Caco-2 (cell line): Measurements from ENCODE around the gene CSF3R. TPM values are rescaled to one million over a fixed set of nuclear protein-coding genes. Genes with fewer than 3 reads are reported as not detected.
A peak's percentile ranks its signal among the peaks of the same experiment; 100 is the strongest.

Source experiments
- BruUV-seq: library from RNA; stranded (reverse); fragments of 400-500 nt; replicated peaks from 2 replicates; lab custom pipeline; 2021; lab: Mats Ljungman, UMichigan
- CTCF ChIA-PET: fragments of 300-600 bp; sonication (Branson Sonifier 250); formaldehyde crosslinking; loops from one replicate; lab custom pipeline; 2022; ENCODE audit warnings: antibody characterized with exemption; lab: Charles Lee
- POLR2A ChIA-PET: fragments of 300-600 bp; sonication (Branson Sonifier 250); formaldehyde crosslinking; loops from one replicate; lab custom pipeline; 2022; ENCODE audit warnings: antibody characterized with exemption; lab: Charles Lee
- DNase-seq, 2 experiments: peaks; one replicate each; pipeline versions ENCODE4 v3.0.0 to v3.0.0-alpha.2; 2020 to 2022
- H3K27me3 ChIP-seq: replicated peaks from 2 replicates; pipeline ENCODE4 v1.6.0; 2011; ENCODE audit warnings: low read length; ENCODE audit not compliant: control insufficient read depth, insufficient read depth
- H3K36me3 ChIP-seq: 2 replicates; pipeline ENCODE4 v1.5.1; 2011; ENCODE audit warnings: low read length; ENCODE audit not compliant: control insufficient read depth, insufficient read depth
- H3K4me1 ChIP-seq: fragments of 250-450 bp; sonication (Bioruptor Pico); 2 replicates; pipeline ENCODE4 v1.5.1; 2020; ENCODE audit warnings: mild to moderate bottlenecking
- H3K4me3 ChIP-seq: 2 replicates; pipeline ENCODE4 v1.5.1; 2011; ENCODE audit warnings: low read depth, mild to moderate bottlenecking, control low read depth, low read length
- H3K9me3 ChIP-seq: fragments of 250-450 bp; sonication (Bioruptor Pico); 2 replicates; pipeline ENCODE4 v1.5.1; 2020; ENCODE audit warnings: mild to moderate bottlenecking, moderate library complexity
- H3K27ac Mint-ChIP-seq: one replicate; pipeline ENCODE4 v1.8.0; 2022; ENCODE audit warnings: mixed read lengths; ENCODE audit not compliant: unreplicated experiment
- H3K27me3 Mint-ChIP-seq: one replicate; pipeline ENCODE4 v1.8.0; 2022; ENCODE audit warnings: mixed read lengths; ENCODE audit not compliant: insufficient read depth, unreplicated experiment
- H3K36me3 Mint-ChIP-seq: one replicate; pipeline ENCODE4 v1.8.0; 2022; ENCODE audit warnings: mild to moderate bottlenecking, mixed read lengths; ENCODE audit not compliant: insufficient read depth, unreplicated experiment
- H3K4me1 Mint-ChIP-seq: one replicate; pipeline ENCODE4 v1.8.0; 2022; ENCODE audit warnings: low read depth, mixed read lengths; ENCODE audit not compliant: unreplicated experiment
- H3K4me3 Mint-ChIP-seq: one replicate; pipeline ENCODE4 v1.8.0; 2022; ENCODE audit warnings: mild to moderate bottlenecking, moderate library complexity, mixed read lengths; ENCODE audit not compliant: unreplicated experiment
- H3K9me3 Mint-ChIP-seq: one replicate; pipeline ENCODE4 v1.8.0; 2022; ENCODE audit warnings: mixed read lengths; ENCODE audit not compliant: unreplicated experiment
- intact Hi-C: fragments of 100-400 bp; cut with micrococcal nuclease; formaldehyde crosslinking; loops from one replicate; pipeline ENCODE4 v1.10.0; 2022; ENCODE audit not compliant: unreplicated experiment
- total RNA-seq: library from RNA; stranded (reverse); gene quantifications from 2 replicates; pipeline ENCODE4 v1.2.3, GENCODE V29; 2022
- TF ChIP-seq, protein P1 (sequence below), 2 experiments: fragments of 200-600 bp in 1 of 2; IDR thresholded peaks; 1 replicate in 1 of 2; 2 replicates in 1 of 2; pipeline versions ENCODE4 v1.5.1 to v1.8.0; 2011 to 2022; ENCODE audit warnings: antibody characterized with exemption in 1 of 2, control low read depth in 1 of 2, inconsistent platforms in 1 of 2, low read depth in 1 of 2, low read length in 1 of 2, mild to moderate bottlenecking in 1 of 2, moderate library complexity in 1 of 2; ENCODE audit not compliant: insufficient read depth in 1 of 2, severe bottlenecking in 1 of 2, unreplicated experiment in 1 of 2

Gene CSF3R
- total RNA-seq, 1 experiment from 2014 or later = 1.4 TPM

- ChIA-PET CTCF (interaction anchor here (0.7 to 1.9 kb wide), 3 partner anchors 30 to 886 kb away, joined by 3 to 8 read pairs (median 3); partner anchors contain the start of gene OSCP1), POLR2A (interaction anchor here (0.6 to 1.7 kb wide), 3 partner anchors 22 to 36 kb away, joined by 7 to 10 read pairs (median 8); partner anchors contain the start of genes MRPS15 and OSCP1)
- TF ChIP-seq, protein P1, sequence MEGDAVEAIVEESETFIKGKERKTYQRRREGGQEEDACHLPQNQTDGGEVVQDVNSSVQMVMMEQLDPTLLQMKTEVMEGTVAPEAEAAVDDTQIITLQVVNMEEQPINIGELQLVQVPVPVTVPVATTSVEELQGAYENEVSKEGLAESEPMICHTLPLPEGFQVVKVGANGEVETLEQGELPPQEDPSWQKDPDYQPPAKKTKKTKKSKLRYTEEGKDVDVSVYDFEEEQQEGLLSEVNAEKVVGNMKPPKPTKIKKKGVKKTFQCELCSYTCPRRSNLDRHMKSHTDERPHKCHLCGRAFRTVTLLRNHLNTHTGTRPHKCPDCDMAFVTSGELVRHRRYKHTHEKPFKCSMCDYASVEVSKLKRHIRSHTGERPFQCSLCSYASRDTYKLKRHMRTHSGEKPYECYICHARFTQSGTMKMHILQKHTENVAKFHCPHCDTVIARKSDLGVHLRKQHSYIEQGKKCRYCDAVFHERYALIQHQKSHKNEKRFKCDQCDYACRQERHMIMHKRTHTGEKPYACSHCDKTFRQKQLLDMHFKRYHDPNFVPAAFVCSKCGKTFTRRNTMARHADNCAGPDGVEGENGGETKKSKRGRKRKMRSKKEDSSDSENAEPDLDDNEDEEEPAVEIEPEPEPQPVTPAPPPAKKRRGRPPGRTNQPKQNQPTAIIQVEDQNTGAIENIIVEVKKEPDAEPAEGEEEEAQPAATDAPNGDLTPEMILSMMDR (IDR thresholded peaks at IDR 0.05; ENCODE audit: insufficient read depth in 1 of 2, low read depth in 1 of 2, low read length in 1 of 2, severe bottlenecking in 1 of 2, unreplicated experiment in 1 of 2) = no peak
- peaks cover 6% of the 10 kb centered on the region for H3K36me3 Mint-ChIP-seq
- no peaks in the 10 kb centered on the region for H3K27me3 Mint-ChIP-seq
- H3K4me3 ChIP-seq = no peak overlapping the region
- H3K4me1 ChIP-seq = peaks cover 44% of the 10 kb centered on the region
- no peaks in the 10 kb centered on the region for H3K27me3 ChIP-seq
- no peaks in the 10 kb centered on the region for H3K36me3 ChIP-seq
- intact Hi-C loops = loop anchor here (2.0 kb wide), 1 partner anchor 22 kb away; the partner anchor contains the start of gene MRPS15
- H3K4me3 Mint-ChIP-seq = peak overlapping the region; percentile 6
- no peaks in the 10 kb centered on the region for H3K9me3 ChIP-seq
- H3K9me3 Mint-ChIP-seq = no peaks in the 10 kb centered on the region
- no TSS peak for BruUV-seq
- peaks cover 19% of the 10 kb centered on the region for H3K4me1 Mint-ChIP-seq
- DNase-seq = peak; percentile 85 to 90
- peak overlapping the region; percentile 71 for H3K27ac Mint-ChIP-seq
These were observed 4.0 kb upstream of the CSF3R start for GRCh38 chr1:36486439-36487335.

DNA sequence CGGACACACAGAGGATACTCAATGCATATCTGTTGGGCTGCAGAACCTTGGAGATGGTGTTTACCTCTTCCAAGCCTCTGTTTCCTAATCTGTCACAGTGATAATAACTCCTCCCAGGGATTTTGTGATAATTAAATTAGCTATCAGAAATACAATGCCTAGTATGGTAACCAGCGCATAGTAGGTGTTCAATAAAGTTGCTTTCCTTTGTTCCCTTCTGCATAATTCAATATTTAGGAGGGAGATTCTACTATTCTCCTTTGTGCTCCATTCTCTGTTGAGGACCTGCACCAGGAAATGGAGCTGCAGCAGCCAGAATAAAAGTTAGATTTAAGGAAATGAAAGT, 3.4 kb upstream of the CSF3R start:
- H3K9me3 Mint-ChIP-seq = no peaks in the 10 kb centered on the region
- peaks cover 22% of the 10 kb centered on the region for H3K4me1 Mint-ChIP-seq
- no peak overlapping the region for H3K4me3 ChIP-seq
- BruUV-seq = no TSS peak
- H3K27ac Mint-ChIP-seq = no peak overlapping the region
- H3K27me3 Mint-ChIP-seq = no peaks in the 10 kb centered on the region
- H3K36me3 ChIP-seq = no peaks in the 10 kb centered on the region
- CTCF ChIA-PET = interaction anchor here (0.7 to 1.9 kb wide), 2 partner anchors 31 to 36 kb away, joined by 3 to 8 read pairs; partner anchors contain the start of gene OSCP1
- peaks cover 6% of the 10 kb centered on the region for H3K36me3 Mint-ChIP-seq
- no peaks in the 10 kb centered on the region for H3K9me3 ChIP-seq
- no peak for DNase-seq
- TF ChIP-seq, protein P1 (IDR thresholded peaks at IDR 0.05; ENCODE audit: insufficient read depth in 1 of 2, low read depth in 1 of 2, low read length in 1 of 2, severe bottlenecking in 1 of 2, unreplicated experiment in 1 of 2) = no peak
- POLR2A ChIA-PET = interaction anchor here (0.6 to 1.7 kb wide), 2 partner anchors 22 to 34 kb away, joined by 8 to 10 read pairs; partner anchors contain the start of gene MRPS15
- H3K4me3 Mint-ChIP-seq = no peak overlapping the region
- peaks cover 44% of the 10 kb centered on the region for H3K4me1 ChIP-seq
- intact Hi-C loops = loop anchor here (2.0 kb wide), 1 partner anchor 21 kb away; the partner anchor contains the start of gene MRPS15
- no peaks in the 10 kb centered on the region for H3K27me3 ChIP-seq

DNA sequence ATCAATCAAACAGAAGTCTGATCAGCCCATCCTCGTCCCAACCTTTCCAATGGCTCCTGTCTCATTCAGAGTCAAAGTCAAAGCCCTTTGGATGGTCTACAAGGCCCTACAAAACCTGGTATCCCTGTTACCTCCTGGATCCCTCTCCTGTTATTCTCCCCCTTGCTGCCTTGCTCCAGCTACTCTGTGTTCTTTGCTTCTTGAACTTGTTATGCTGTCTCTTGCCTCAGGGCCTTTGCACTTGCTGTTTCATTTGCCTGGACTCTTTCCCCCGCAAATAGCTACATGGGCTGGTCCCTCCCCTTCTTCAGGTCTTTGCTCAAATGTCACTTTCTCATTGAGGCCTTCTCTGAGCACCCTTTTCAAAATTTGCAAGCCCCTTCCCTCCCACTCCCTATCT, 1.4 kb upstream of the CSF3R start:
- Histone ChIP-seq H3K9me3 (no peaks in the 10 kb centered on the region), H3K36me3 (no peaks in the 10 kb centered on the region), H3K4me3 (no peak overlapping the region), H3K4me1 (peaks cover 36% of the 10 kb centered on the region), H3K27me3 (no peaks in the 10 kb centered on the region)
- DNase-seq = no peak
- H3K9me3 Mint-ChIP-seq = no peaks in the 10 kb centered on the region
- no TSS peak for BruUV-seq
- CTCF ChIA-PET = no interaction called here
- no peaks in the 10 kb centered on the region for H3K27me3 Mint-ChIP-seq
- H3K4me3 Mint-ChIP-seq = no peak overlapping the region
- TF ChIP-seq, protein P1 (IDR thresholded peaks at IDR 0.05; ENCODE audit: insufficient read depth in 1 of 2, low read depth in 1 of 2, low read length in 1 of 2, severe bottlenecking in 1 of 2, unreplicated experiment in 1 of 2) = no peak
- intact Hi-C loops = no loop called here
- no peak overlapping the region for H3K27ac Mint-ChIP-seq
- peaks cover 12% of the 10 kb centered on the region for H3K4me1 Mint-ChIP-seq
- H3K36me3 Mint-ChIP-seq = peaks cover 6% of the 10 kb centered on the region
- POLR2A ChIA-PET = no interaction called here
